GM13977 (cell line): ENCODE results near the gene CLEC17A.

Experiments used
- DNase-seq: peaks from one replicate; pipeline ENCODE4 v3.0.0; 2012; ENCODE audit warnings: low spot score
- in situ Hi-C: fragments of 300-500 bp; cut with MboI; formaldehyde crosslinking; loops from one replicate; pipeline ENCODE4 v1.12.0; 2022; ENCODE audit warnings: low sequenced_read_pairs, low pct_unique_long_range_greater_than_20kb, mixed read lengths, inconsistent platforms; ENCODE audit not compliant: unreplicated experiment
- TF ChIP-seq, protein P1 (sequence below): IDR thresholded peaks from 2 replicates; pipeline ENCODE4 v1.5.1; 2012; ENCODE audit warnings: mild to moderate bottlenecking, control low read depth; ENCODE audit not compliant: insufficient read depth; ENCODE audit errors: extremely low read depth, missing control alignments

CLEC17A gene

GRCh38 chr19:14654786-14655560 is 72.1 kb downstream of the CLEC17A start:
- TF ChIP-seq, protein P1, sequence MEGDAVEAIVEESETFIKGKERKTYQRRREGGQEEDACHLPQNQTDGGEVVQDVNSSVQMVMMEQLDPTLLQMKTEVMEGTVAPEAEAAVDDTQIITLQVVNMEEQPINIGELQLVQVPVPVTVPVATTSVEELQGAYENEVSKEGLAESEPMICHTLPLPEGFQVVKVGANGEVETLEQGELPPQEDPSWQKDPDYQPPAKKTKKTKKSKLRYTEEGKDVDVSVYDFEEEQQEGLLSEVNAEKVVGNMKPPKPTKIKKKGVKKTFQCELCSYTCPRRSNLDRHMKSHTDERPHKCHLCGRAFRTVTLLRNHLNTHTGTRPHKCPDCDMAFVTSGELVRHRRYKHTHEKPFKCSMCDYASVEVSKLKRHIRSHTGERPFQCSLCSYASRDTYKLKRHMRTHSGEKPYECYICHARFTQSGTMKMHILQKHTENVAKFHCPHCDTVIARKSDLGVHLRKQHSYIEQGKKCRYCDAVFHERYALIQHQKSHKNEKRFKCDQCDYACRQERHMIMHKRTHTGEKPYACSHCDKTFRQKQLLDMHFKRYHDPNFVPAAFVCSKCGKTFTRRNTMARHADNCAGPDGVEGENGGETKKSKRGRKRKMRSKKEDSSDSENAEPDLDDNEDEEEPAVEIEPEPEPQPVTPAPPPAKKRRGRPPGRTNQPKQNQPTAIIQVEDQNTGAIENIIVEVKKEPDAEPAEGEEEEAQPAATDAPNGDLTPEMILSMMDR = no peak
- in situ Hi-C loops = no loop called here
- DNase-seq = no peak

- TF ChIP-seq, protein P1 = no peak
- no peak for DNase-seq
- in situ Hi-C loops = no loop called here
These were observed 72.8 kb downstream of the CLEC17A start for GRCh38 chr19:14655726-14656125.

DNA sequence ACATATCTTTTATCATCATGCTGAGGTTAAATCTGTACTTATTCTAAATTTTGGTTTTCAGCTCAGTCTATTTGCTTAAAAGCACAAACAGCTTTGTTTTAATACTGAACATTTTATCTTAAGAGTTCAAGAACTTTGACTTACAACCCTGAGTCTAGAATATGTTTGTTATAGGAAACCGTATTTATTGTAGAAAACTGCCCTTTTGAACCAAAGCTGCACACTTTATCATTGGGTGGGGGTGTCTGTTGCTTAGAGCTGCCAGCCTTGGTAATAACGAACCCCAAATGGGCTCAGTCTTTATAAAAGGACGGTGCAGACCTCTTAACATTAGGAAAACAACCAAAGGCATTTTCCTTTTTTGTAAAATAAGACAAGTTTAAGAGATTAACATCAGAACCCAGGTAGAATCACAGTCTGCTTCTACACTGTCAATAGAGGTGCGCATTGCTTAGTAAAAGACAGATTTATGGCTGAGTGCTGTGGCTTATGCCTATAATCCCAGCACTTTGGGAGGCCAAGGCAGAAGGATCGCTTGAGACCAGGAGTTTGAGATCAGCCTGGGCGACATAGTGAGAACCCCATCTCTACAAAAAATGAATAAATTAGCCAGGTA is 77.1 kb downstream of the CLEC17A start:
- TF ChIP-seq, protein P1 = no peak
- DNase-seq = no peak
- in situ Hi-C loops = no loop called here

DNA sequence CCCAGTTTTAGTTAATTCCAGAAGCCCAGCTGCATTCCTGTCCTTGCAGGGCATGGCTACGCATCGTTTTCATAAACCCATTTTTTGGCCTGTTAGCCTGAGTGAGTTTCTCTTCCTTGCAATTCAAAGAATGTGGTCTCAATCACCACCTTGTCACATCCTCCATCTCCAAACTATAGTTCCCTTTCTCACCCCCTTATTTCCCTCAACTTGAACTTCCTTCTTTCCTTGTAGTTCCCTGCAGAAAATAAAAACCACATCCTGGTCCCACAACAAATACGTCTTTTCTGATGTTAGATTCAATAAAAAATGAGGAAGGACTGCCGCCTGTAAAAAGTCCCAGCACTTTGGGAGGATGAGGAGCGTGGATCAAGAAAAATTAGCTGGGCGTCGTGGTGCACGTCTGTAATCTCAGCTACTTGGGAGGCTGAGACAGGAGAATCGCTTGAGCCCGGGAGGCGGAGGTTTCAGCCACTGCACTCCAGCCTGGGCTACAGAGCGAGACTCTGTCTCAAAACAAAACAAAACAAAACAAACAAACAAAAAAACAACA is 78.6 kb downstream of the CLEC17A start:
- DNase-seq = no peak
- in situ Hi-C loops = no loop called here
- TF ChIP-seq, protein P1 = no peak
